ENCODE results near the gene SFXN5.
"Not testable (repeated sequence)": the region's sequence is repeated elsewhere in the genome, so short reads cannot be mapped to it uniquely, and the experiment has no call there.

The SFXN5 gene

DNA sequence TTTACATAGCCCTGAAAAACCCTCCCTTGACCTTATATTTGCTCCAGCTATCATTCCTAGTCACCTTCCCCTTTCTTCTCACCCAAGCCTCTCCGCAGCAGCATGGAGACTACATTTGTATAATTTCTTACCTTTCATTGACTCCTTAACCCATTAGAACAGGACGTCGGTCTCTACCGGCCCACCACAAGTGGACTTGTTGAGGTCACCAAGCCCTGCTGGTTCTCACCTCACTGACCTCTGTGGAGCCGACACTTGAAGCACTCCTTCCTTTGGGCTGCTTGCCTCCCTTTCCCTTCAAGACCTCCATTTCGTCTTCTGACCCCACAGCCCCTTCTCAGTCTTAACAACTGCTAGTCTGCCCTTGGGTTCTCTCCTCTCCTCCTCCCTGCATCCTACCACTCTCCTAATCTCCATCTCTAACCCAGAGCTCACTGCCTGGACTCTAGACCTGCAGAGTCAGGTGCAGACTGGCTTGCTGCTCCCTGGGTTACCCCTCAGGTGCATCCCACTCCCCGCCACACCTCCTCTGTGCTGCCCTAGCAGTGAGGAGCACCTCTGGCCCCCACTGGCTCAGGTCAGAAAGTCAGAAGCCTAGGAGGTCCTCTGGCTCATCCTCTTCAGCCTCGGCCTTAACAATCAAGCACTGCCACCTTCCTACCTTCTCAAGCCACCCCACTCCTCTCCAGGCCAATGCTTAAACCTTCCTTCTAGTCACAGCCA is 5.3 kb upstream of the SFXN5 start:
- DNase-seq = no peak

DNA sequence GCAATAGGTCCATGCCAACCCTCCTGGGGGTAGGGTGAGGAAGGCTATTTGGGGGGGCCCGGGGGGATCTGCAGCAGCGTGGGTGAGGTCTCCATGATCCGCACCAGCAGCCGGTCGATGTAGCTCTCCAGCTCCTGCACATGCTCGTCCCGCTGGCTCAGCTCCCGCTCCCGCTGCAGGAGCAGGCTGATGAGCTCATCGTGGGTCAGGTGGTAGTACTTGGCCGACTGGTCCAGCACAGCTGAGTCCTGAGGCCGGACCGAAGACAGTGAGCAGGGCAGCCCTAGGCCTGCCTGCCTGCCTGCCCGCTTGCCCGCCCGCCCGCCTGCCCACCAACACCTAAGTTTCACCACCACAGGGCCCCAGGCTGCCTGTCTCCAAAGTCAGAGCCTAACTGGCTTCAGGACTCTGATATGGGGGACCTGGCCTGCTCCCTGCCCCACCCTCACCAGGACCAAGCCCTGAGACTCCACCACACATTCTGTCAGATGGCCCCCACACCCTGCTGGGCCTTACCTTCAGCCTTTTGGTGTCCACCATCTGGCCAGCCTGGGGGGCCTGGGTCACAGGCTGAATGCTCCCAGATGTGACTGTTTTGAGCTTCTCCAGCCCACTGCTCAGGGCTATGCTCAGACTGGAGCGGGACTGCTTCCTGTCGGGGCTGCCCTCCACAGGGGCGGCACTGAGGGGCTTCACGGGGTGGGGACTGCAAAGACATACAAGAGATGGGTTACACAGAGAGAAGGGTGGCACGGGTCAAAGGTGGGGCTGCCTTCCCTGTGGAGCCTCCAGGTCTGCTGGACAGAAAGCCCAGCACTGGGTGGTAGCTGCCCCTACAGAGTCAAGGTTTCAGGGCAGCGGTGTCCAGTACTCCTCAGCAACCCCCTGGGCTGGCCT is 4.2 kb upstream of the SFXN5 start:
- DNase-seq = peak in 11 of 14 donors; percentile 9 to 94 (median 65)

DNA sequence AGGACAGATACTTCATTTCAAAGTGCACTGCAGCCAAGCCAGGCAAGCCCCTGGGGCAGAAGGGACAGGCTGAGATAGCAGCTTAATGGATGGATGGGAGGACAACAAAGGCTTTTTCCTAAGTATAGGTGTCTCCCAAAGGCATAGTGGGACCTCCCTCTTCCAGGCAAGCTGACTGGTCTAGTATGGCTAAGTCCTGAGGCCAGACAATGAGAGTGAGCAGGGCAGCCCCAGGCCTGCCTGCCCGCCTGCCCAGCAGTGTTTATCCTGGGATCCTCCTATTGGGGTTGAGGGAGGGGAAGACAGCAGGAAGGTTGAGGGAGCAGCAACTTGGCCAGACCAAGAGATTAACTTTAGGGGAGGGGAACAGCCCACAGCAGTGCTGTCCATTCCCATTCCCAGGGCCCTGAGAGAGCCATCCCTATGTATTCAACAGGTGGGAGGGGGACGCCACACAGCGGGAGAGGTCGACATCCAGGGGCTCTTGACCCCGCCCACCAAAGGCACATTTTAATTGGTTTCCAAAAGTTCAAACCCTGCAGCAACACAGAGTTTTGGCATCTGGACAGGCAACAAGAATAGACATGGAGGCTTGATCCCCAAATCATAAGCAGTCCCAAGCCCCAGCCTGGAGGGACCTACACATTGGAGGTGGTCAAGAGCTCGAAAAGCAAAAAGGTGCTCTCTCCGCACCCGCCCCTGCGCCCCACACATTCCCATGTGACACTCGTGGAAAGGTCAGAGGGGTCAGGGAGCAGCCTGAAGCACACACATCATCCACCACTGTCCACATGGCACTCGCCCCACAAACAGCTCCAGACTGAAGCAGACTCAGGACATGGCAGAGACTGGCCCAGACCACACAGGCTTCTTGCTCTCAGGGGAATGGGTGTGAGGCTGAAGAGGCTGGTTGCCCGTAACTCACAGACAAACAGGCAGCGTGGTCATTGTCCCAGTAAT is 2.9 kb upstream of the SFXN5 start:
- DNase-seq = no peak

DNA sequence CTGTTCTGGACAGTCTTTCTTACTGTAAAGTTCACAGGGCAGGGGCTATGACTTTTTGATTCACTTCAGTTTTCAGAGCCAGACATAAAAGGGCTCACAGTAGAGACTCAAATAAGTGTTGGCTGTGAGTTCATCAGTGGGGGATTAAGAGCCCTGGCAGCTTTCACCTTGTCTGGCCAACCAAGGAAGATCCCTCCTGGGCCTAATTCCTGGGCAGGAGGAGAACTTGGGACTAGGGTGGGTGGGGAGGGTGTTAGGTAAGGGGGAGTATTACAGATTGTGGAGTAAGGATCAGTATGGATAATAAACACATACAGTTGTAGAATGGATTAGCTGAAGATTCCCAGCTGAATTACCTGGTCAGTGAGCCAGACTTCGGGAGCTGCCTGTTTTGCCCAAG is 904 bp upstream of the SFXN5 start:
- DNase-seq = no peak

DNA sequence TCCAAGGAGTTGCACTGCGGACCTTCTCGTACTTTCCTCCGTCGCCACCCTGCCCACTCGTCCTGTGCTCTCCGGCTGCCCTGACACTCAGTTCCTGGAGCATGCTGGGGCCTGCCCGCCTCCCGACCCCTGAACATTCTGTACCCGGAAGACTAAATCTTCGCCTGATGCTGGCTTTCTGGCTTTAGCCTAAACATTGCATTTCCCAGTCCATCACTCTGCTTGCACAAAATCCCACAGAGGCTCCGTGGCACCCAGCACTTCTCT is 550 bp upstream of the SFXN5 start:
- DNase-seq = peak in 2 of 14 donors; percentile 61 to 70

DNA sequence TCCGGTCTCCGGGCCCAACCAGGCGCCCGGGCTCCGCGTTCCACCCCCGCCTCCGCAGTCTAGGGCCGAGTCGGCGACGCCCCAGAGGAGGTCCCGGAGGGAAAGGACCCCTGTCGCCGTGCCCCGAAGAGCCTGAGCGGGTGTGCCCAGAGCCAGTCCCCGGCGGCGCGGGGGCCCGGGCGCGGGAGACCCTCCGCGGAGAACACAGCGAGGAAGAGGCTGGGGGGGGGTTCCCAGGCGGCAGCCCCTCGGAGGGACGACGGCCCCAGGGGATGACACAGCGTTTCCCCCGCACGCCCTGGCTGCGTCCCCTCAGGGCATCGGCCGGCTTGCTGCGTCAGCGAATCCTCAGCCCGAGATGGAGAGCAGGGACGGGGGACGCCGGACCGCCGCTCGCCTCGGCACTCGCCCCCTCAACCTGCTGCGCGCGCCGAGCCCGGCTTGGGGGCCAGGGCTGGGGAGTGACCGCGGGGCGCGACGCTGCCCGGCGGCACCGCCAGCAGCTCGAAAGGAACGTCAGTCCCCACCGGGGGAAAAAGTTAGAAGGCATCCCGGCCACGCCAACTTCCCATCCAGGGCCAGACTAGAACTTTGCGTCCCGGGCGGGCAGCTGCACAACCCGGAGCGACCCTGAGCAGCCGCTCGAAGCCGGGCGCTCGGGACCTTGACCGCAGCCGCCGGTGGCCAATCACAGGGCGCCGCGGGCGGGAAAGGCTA is 711 bp downstream of the SFXN5 start:
- DNase-seq = peak in 2 of 14 donors; percentile 45 to 66

DNA sequence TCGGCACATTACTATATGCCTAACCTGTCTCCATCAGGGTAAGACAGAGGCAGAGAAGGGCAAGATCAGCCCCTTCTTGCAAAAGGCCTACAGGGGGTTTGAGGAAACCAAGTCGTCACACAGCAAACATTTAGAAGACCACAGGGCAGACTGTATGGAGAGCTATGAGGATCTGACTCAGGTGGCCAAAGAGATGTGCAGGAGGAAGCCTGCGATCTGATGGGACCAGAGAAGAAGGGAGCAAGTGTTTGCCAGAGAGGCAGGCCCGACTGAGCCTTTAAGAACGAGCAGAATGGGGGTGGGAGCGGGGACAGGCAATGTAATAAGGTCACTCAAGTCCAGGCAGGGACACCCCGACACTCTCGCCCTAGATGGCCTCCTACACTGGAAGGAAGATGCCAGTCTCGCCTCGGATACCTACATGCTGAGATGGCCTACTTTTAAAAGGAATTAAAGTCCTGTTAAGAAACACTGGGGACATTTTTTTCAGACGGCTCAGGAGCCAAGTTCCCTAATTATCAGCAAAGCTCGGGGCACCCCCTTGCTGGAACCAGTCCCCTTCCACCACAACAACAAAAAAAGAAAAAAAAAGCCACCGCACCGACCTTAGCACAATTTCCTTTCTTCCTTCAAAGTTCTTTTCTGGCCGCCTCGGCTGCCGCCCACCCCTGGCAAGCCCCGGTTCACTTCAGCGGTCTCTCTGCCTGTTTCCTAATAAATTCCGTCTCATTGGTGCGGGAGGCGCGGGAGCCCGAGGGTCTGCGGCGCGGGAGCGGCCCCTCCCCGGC is 1.5 kb downstream of the SFXN5 start:
- DNase-seq = no peak

DNA sequence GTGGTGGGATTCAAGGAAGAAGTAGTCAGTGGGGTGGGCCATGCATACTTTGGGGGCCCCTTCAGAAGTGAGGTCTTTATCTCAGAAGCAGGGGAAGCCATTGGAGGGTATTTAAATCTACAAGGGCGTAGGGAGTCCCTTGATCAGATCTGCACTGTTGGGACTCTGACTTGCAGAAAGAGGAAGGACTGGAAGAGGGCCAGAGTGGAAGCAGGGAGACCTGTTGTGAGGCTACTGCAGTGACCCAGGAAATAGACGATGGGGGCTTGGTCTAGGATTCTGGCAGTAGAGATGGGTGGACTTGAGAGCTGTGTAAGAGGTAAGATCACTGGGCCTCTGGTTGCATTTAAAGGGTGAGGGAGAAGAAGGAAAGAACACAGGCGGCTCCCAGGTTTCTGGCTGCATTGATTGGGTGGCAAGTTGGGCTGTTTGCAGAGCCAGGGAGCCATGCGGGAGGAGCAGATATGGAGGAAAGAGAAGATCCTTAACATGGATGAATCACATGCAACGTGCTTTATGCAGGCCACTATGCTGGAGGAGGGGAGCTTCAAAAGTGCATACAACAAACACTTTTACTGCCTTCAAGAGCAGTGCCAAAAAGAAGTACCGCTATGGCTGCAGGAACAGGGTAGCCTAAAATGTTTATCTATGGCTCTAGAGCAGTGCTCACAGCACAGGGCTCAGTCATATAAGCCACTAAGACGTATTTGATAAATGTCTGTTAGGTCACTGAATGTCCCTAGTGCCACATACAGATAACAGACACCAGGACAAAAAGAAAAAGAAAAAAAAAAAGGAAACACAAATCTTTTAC is 2.3 kb downstream of the SFXN5 start:
- no peak for DNase-seq

DNA sequence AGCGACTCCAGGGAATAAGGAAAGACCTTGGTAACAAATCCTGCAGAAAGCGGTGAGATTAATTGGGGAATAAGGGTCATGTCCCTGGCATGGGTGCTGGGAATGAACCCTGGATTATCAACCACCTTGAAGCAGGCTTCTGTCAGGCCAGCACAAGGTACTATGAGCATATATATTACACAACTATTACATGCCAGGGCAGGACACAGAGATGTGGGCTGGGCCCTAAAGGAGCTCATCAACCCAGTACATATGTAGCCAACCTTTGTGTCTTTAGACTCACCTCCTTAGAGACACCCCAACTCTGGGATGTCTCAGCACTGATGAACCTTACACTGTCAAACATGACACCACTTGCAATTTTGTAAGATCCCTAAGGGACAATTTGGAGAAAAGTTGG is 3.4 kb downstream of the SFXN5 start:
- DNase-seq = no peak

DNA sequence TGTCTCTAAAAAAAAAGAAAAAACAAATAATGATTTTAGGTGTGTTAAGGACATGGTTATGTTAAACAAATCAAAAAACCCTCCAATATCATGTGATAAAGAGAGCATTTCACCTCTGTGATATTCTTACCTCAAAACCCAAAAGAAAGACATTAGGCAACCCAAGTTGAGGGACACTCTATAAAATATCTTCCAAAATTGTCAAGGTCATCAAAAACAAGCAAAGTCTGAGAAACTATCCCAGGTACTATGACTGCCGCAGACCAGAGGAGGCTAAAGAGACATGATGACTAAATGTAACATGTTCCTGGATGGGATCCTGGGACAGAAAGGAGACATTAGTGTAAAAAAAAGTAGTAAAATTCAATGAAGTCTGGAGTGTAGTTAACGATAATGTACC is 4.5 kb downstream of the SFXN5 start:
- no peak for DNase-seq

DNA sequence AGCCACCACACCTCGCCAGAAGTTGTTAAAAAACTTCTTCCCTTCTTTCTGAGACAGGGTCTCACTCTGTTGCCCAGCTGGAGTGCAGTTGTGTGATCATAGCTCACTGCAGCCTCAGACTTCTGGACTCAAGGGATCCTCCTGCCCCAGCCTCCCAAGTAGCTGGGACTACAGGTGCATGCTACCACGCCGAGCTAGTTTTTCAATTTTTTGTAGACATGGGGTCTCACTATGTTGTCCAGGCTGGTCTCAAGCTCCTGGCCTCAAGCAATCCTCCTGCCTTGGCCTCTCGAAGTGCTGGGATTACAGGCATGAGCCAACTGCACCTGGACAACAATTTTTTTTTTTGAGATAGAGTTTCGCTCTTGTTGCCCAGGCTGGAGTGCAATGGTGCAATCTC is 6.4 kb downstream of the SFXN5 start:
- not testable (repeated sequence) for DNase-seq

DNA sequence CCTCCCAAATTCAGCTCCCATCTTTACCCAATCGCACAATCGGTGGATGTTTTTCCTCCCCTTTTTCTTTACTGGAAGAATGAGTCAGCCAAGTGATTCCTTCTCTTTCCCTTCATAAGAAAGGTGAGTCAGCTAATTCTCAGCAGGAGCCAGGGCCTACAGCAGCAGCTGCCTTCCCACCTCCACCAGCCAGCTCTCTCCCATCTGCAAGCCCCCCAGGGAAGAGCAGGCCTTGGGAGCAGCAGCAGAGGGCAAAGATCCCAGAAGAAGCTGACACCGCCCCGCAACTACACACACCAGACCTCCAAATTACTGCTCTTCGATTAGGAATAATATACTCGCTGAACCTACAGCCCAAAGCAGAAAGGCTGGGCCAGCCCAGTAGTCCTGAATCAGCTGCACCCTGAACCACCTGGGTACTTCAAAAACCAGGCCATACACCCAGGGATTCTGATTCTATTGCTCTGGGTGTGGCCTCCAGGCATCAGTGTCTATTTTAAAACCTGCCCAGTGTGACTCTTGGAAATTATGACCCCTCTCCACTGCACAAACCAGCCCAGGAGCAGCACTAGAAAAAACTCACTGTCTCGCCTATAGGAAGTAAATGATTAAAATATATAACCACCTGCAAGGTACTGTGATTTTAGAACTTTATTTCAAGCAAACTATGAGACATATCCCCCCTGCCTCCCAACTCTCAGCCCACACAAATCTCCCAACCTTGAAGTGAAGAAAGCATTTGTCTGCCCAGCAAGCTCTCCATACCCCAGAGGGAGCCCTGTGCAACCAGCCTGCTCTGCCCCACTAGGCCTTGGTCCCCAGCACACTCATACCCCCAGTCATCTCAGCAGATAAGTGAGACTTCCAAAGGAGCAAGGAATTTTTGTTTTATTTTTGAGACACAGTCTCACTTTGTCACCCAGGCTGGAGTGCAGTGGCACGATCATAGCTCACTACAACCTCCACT is 7.3 kb downstream of the SFXN5 start:
- DNase-seq = peak in 1 of 14 donors; percentile 61

DNA sequence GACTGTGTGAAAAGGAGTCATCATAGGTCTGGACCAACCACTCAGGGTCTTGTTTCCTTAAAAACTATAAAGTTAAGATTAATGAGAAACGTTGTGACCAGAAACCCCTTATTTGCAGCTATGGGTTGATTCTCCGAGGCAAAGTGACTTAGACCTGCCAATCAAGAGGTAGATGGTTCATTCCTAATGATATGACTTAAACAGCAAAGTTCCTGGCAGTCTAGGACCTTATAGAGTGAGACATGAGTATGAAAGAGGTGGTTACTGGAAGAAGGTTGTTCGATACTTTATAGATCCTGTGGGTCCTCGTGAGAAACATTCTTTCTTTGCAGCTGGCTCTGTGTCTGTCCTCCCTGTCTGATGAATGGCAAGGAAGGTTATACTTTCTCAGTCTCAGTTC is 8.0 kb downstream of the SFXN5 start:
- DNase-seq = no peak

DNA sequence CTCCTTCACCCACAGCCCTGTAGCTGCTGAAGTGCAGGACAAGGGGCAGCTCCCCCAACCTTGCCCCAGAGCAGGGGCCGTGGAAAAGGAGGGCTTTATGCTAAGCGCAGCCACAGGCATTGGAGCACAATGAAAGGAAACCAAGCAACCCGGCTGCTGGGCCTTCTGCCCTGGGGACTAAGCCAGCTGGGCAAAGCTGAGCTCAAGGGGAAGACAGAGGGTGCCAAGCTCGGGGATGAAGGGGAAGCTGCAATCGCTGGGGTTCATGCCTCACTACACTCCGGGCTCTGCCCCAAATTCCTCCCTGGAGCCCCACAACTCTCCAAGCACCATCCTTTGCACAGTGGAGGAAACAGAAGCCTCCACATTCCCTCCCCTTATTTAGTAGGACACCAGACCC is 12.4 kb downstream of the SFXN5 start:
- peak in 10 of 14 donors; percentile 24 to 82 (median 59) for DNase-seq

DNA sequence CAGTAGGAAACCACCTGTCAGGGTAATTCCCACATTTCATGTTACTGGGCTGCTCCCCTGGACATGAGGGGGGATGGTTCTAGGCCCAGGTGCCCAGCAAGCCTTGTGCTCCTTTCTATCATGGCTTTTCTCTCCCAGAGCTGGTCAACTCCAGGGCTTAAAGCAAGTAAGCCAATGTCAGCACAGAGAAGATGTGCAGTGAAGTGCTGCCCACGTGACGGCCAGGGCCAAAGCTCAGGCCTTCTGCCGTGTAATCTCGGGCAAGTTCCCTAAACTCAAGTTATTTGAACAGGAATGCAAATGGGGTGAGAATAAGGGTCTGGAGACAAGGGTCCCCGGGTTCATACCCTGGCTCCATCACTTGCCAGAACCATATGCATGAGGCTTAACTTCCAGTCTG is 16.5 kb downstream of the SFXN5 start:
- no peak for DNase-seq

DNA sequence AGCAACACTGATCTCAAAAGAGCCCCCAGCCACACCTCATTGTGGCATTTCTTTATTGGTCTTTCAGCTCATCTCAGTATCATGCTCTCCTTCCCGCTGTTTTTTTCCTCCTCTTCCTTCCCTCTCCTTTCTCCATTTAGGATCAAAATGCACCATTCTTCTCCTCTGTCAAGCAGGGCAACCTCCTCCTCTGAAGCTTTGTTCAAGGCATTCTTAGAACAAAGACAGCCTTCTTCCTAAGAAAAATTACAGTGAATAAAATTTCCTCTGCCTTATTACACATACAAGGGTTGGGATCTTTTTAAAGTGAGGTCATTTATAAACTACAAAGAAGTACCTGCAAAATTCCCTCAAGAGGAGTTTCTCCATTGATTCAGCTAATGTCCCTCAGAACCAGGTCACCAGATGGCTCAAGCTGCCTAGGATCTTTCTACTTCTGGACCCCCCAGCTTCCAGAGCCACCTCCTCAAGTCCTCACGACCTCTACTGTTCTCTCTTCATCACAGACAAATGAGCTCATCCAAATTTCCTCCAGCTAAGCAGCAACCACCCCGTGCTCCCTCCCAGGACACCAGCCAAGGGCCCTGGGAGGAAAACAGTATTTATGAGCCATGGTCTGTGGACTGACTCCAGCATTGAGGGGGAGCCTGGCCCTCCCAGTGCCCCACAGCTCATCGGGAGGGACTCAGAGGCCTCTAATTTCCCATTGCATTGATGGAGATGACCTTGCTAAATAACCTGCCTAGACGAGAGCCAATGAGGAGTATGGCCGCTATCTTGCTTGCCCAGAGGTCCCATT is 18.0 kb downstream of the SFXN5 start:
- peak in 8 of 14 donors; percentile 20 to 73 (median 42) for DNase-seq

DNA sequence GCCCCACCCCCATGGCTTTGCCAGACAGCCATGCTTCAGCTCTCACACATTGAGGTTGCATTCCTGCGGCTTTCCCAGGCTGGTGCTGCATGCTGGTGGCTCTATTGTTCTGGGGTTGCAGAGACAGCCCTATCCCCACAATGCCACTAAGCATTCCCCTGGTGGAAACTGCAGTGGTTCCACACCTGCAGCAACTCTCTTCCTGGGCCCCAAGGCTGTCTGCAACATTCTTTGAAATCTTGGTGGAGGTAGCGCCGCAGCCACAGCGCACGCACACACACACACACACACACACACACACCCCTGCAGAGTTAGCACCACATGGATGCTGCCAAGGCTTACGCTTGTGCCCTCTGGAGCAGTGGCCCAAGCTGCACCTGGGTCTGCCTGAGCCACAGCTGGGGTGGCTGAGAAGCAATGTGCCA is 21.4 kb downstream of the SFXN5 start:
- no peak for DNase-seq

Measured in C1 segment of cervical spinal cord (tissue), 14 donors.